Subcutaneous abdominal adipose tissue (tissue), 5 donors: ENCODE data around the gene KRTAP10-8.
"Not testable (repeated sequence)": the region's sequence is repeated elsewhere in the genome, so short reads cannot be mapped to it uniquely, and the experiment has no call there.

Experiments used
- H3K27ac ChIP-seq: one replicate; pipeline ENCODE4 v1.7.0; 2013; ENCODE audit warnings: low read depth, mild to moderate bottlenecking, inconsistent platforms, low read length, moderate library complexity
- H3K27me3 ChIP-seq, 5 donors: one replicate each; pipeline ENCODE4 v1.7.0; 2013; ENCODE audit warnings: low read length in 5 of 5, inconsistent platforms in 1 of 5; ENCODE audit not compliant: control insufficient read depth in 5 of 5, insufficient read depth in 4 of 5
- H3K36me3 ChIP-seq, 5 donors: one replicate each; pipeline ENCODE4 v1.7.0; 2013; ENCODE audit warnings: low read length in 5 of 5; ENCODE audit not compliant: control insufficient read depth in 5 of 5, insufficient read depth in 5 of 5
- H3K4me1 ChIP-seq, 5 donors: one replicate each; pipeline ENCODE4 v1.7.0; 2013; ENCODE audit warnings: low read length in 5 of 5, mild to moderate bottlenecking in 3 of 5, moderate library complexity in 1 of 5; ENCODE audit not compliant: control insufficient read depth in 5 of 5, insufficient read depth in 5 of 5
- H3K4me3 ChIP-seq, 5 donors: one replicate each; pipeline ENCODE4 v1.7.0; 2013; ENCODE audit warnings: low read length in 5 of 5, low read depth in 1 of 5
- H3K9ac ChIP-seq, 5 donors: one replicate each; pipeline ENCODE4 v1.7.0; 2013; ENCODE audit warnings: low read length in 5 of 5, mild to moderate bottlenecking in 4 of 5, moderate library complexity in 3 of 5
- H3K9me3 ChIP-seq, 5 donors: one replicate each; pipeline ENCODE4 v1.7.0; 2013; ENCODE audit warnings: low read length in 5 of 5; ENCODE audit not compliant: control insufficient read depth in 5 of 5
- donor health status: healthy.
- donor health status: healthy.
- donor health status: healthy.
- donor health status: healthy.
- donor health status: healthy.

Gene KRTAP10-8

GRCh38 chr21:44571844-44572782 is 39.8 kb upstream of the KRTAP10-8 start:
- Histone ChIP-seq H3K9ac (no peak overlapping the region), H3K9me3 (peaks cover 4 to 32% (median 18%) of the 10 kb centered on the region in 5 donors), H3K4me3 (no peak overlapping the region), H3K36me3 (no peaks in the 10 kb centered on the region), H3K27me3 (peaks cover 5 to 24% (median 8%) of the 10 kb centered on the region in 5 donors), H3K27ac (no peak overlapping the region), H3K4me1 (peaks cover 0 to 4% (median 0%) of the 10 kb centered on the region in 5 donors)

GRCh38 chr21:44572959-44573583 is 38.8 kb upstream of the KRTAP10-8 start:
- no peak overlapping the region for H3K4me3 ChIP-seq
- peaks cover 5 to 22% (median 8%) of the 10 kb centered on the region in 5 donors for H3K27me3 ChIP-seq
- no peak overlapping the region for H3K9ac ChIP-seq
- H3K36me3 ChIP-seq, result no peaks in the 10 kb centered on the region
- H3K4me1 ChIP-seq, result peaks cover 0 to 4% (median 0%) of the 10 kb centered on the region in 5 donors
- no peak overlapping the region for H3K27ac ChIP-seq
- H3K9me3 ChIP-seq, result peaks cover 7 to 36% (median 23%) of the 10 kb centered on the region in 5 donors

GRCh38 chr21:44573630-44574456 is 38.0 kb upstream of the KRTAP10-8 start, which contains the start of gene KRTAP10-4:
Gene KRTAP10-4 (plus strand): TSS chr21:44573729. CDS start chr21:44573759, 30 bp downstream.
- H3K27ac ChIP-seq, H3K36me3 ChIP-seq, H3K4me3 ChIP-seq, H3K9ac ChIP-seq, H3K4me1 ChIP-seq: not testable (repeated sequence)
- Histone ChIP-seq H3K9me3 (peaks cover 7 to 36% (median 23%) of the 10 kb centered on the region in 5 donors), H3K27me3 (peaks cover under 1 to 15% (median 5%) of the 10 kb centered on the region in 5 donors)

- Histone ChIP-seq H3K4me1 (peaks cover 0 to 4% (median 0%) of the 10 kb centered on the region in 5 donors), H3K27ac (no peak overlapping the region), H3K4me3 (no peak overlapping the region), H3K27me3 (peaks cover 0 to 12% (median 4%) of the 10 kb centered on the region in 5 donors), H3K9ac (no peak overlapping the region), H3K36me3 (no peaks in the 10 kb centered on the region), H3K9me3 (peaks cover 7 to 36% (median 23%) of the 10 kb centered on the region in 5 donors)
These were observed 37.2 kb upstream of the KRTAP10-8 start for GRCh38 chr21:44574457-44575306.

GRCh38 chr21:44575307-44576024 is 36.4 kb upstream of the KRTAP10-8 start:
- no peak overlapping the region for H3K27ac ChIP-seq
- peaks cover 7 to 40% (median 28%) of the 10 kb centered on the region in 5 donors for H3K9me3 ChIP-seq
- H3K9ac ChIP-seq, result no peak overlapping the region
- H3K27me3 ChIP-seq, result peaks cover 0 to 6% (median 4%) of the 10 kb centered on the region in 5 donors
- H3K4me1 ChIP-seq, result peaks cover 0 to 4% (median 0%) of the 10 kb centered on the region in 5 donors
- H3K4me3 ChIP-seq, result no peak overlapping the region
- no peaks in the 10 kb centered on the region for H3K36me3 ChIP-seq

- Histone ChIP-seq H3K9me3 (peaks cover 7 to 40% (median 31%) of the 10 kb centered on the region in 5 donors), H3K4me3 (no peak overlapping the region), H3K4me1 (peaks cover 0 to 4% (median 0%) of the 10 kb centered on the region in 5 donors), H3K9ac (no peak overlapping the region), H3K36me3 (no peaks in the 10 kb centered on the region), H3K27ac (no peak overlapping the region), H3K27me3 (peaks cover 0 to 6% (median 4%) of the 10 kb centered on the region in 5 donors)
These were observed 35.9 kb upstream of the KRTAP10-8 start for GRCh38 chr21:44576025-44576420.

GRCh38 chr21:44578371-44579055 is 33.4 kb upstream of the KRTAP10-8 start:
- Histone ChIP-seq H3K27me3 (peaks cover 0 to 6% (median 4%) of the 10 kb centered on the region in 5 donors), H3K9me3 (peaks cover 7 to 33% (median 29%) of the 10 kb centered on the region in 5 donors), H3K4me3 (no peak overlapping the region), H3K36me3 (no peaks in the 10 kb centered on the region), H3K4me1 (peaks cover 0 to 4% (median 0%) of the 10 kb centered on the region in 5 donors), H3K9ac (no peak overlapping the region), H3K27ac (no peak overlapping the region)

GRCh38 chr21:44579056-44579832 is 32.6 kb upstream of the KRTAP10-8 start:
- Histone ChIP-seq H3K4me3 (no peak overlapping the region), H3K27me3 (peaks cover 0 to 12% (median 6%) of the 10 kb centered on the region in 5 donors), H3K4me1 (peaks cover 0 to 4% (median 0%) of the 10 kb centered on the region in 5 donors), H3K36me3 (no peaks in the 10 kb centered on the region), H3K9me3 (peaks cover 7 to 33% (median 29%) of the 10 kb centered on the region in 5 donors), H3K27ac (no peak overlapping the region), H3K9ac (no peak overlapping the region)
